Midbrain (tissue), 1 donor: ENCODE results near the gene MRPL16.
"Not testable (repeated sequence)": the region's sequence is repeated elsewhere in the genome, so short reads cannot be mapped to it uniquely, and the experiment has no call there.

Experiments
- DNase-seq: peaks from one replicate; lab custom pipeline; 2025; lab: John Stamatoyannopoulos, UW

Gene MRPL16

DNA sequence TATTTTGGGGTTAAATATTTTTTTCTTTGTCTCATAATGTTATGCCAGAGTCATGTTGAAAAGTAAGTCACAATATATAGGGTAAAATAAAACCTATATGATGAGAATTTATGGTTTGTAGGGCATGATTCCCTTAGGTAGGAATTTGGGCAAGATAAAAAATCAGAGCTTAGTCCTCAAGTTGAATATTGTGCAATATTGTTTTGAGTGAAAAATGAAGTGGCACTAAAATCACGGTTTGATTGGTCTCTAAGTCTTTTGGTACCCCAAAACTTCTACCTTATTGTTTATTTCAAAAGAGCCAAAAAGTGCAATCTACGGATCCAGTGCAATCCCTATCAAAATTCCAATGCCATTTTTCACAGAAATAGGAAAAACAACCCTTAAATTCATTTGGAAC lies 1.6 kb upstream of the MRPL16 start:
- DNase-seq = no peak

DNA sequence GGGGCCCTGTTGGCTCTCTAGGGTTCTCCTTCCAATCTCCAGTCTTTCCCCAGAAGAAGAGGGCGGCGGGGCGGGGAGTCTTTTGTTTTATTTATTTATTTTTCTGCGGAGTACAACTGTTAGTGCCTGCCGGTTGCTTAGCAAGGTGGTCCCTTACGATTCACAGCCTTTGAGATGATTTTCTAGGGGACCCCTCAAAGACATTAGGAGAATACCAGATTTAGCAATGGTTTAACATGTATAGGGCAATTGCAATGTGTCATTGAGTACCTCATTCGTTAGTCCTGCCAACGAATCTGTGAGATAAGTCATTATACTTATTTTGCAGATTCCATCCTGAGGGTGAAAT lies 307 bp upstream of the MRPL16 start:
- DNase-seq = no peak

DNA sequence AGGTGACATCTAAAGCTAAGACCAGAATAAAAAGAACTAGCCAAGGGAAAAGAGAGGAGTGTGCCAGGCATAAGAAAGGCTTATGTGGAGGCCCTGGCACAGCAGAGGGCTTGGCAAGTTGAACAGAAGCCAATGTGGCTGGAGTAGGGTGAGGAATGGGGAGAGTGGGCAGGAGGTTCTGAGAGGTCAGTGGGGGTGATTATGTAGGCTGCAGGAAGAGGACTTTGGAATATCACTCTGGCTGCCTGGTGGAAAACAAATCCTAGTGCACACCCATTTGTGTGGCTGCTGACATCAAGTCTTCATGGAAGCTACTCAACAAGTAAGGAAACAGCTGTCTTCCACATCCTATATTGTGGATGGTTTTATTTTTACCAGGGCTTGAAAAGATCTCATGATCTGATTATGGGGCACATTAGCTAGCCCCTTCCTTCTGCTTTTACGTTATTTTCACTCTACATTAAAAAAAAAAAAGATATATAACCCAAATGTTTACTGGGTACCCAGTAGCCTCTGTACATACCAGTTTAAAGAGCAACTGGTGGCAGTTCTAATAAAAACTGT lies 3.4 kb downstream of the MRPL16 start:
- no peak for DNase-seq

DNA sequence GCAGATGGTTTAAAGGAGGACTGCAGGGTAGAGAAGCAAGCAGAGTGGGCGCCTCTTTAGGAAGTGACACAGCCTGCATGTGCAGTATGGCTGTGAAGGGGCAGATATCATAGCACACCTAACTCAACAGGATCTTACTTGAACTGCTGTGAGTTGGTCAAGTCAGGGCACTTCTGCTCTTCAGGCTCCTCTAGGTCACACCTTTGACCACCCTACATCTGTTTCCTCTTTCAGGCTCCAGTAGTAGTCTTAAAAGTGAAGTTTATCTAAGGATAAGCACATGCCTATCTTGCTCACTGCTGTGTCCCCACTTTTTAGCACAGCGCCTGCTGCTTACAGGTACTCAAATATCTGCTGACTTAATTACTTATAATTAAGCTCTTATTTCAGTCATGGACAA lies 6.5 kb downstream of the MRPL16 start:
- no peak for DNase-seq

DNA sequence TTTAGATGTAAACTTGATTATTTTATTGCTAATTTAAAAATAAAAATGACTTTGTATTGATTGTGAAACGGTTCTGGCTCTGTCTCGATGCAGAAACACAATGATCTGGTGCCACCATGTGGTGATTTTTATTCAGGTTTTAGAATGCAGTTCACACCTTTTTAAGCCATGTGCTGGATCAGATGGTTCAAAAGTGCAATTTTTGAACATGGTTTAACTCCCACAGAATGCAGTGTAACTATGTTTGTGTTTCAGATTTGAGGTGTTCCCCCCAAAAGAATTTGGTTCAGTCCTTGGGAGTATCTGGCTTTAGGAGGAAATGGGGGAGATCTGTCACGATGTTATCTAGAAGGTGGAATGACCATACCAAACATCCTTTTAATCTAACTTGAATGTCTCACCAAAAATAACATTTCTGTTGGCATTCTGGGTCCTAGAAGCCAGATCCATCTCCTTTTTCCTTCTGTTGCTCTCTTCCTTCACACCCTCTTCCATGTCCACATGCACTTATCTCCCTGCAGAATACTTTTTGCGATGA lies 7.9 kb downstream of the MRPL16 start:
- peak; percentile 84 for DNase-seq

DNA sequence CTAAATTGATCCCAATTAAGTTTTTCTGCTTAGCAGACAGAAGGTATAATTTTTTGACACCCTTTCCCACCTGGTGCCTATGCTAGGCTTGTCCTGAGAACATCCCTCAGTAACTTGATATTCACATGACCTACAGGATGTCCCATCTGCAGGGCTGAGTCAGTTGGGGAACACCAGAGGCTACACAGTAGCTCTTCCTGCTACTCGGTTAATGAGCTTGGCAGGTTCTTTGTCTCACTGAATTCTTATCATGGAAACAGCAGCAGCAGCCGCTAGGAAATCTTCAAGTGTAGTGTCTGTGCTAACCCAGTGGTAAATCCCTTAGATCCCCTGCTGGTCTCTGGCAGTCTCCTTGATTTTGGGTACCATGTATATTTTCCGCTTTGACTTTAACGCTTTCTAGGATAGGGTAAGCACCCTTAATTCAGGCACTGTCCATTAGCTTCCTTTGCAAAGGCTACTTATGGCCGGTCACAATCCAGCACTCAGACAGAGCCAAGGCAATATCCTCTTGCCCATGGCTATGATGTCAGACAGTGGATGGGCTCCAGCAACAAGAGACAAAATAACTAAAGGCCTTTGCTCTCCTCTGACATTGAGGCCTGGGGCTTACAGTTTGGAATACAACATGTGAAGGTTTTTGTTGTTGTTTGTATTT lies 8.5 kb downstream of the MRPL16 start:
- peak; percentile 84 for DNase-seq

DNA sequence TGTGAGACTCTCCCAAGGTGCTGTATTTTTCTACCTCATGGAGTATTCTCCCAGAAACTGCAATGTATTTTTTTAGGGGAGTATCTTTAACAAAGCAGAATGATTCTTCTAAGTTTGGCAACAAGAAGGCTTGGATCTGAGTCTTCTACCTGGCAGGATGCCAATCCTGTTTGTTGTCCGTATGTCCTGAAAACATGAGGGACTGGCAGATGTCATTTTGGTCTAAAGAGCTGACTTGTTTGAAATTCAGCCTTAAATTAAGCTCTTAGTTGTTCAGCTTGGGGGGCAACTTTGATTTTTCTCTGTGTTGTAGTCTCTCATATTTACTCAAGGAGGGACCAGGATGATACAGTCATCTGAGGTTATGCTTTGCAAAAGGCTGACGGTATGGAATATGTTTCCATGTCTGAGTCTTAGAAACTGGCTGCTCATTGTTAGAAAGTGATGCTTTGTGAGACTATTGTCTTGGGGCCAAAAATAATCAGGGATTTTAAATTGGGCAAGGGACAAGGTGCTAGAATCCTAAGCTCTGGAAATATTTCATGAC lies 9.3 kb downstream of the MRPL16 start:
- no peak for DNase-seq

DNA sequence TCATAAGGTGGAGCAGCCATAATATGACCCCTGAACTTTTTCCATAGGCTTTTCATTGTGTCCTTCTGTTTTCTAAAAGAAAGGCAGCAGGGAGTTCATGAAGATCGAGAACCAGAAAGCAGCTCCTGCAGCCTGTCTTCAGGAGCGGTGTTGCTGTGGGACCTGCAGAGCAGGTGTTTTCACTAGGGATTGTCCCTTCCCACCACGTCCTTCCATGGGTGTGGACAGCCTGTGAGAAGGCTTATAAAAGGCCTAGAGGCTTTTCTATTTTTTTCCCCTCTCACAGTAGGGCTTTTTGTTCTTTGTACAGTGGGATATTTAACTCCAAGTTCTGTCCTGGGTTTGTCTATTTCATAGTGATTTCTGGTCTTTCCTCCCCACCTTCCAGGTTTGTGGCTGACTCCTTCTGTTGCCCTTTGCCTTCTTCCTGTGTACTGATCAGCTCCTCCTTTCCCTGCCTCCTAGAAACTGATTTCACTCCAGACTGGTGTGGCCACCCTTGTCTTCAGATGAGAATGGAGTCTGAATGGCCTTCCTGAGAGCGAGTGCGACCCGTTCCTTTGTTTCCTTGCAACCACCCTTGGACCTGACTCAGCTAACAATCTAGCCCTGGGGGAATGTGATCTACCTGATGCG lies 10.1 kb downstream of the MRPL16 start:
- DNase-seq = no peak

DNA sequence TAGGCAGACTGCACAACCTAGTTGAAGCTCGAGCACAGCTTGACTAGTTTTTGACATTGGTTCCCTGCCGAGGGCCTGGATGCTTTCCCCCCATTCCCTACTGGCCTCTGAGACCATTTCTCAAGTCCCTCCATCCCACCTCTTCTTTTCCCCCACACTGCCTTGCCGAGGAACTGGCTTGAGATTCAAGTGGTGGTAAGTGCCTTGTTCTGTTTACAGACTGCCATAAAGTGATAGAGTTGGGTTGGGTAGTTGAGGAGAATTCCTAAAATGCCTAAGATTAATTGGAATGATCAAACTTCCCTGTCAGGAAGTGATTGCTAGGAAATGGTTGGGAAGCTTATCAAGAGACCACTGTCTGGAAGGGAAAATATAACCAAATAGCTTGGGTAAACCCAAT lies 16.2 kb downstream of the MRPL16 start:
- no peak for DNase-seq

DNA sequence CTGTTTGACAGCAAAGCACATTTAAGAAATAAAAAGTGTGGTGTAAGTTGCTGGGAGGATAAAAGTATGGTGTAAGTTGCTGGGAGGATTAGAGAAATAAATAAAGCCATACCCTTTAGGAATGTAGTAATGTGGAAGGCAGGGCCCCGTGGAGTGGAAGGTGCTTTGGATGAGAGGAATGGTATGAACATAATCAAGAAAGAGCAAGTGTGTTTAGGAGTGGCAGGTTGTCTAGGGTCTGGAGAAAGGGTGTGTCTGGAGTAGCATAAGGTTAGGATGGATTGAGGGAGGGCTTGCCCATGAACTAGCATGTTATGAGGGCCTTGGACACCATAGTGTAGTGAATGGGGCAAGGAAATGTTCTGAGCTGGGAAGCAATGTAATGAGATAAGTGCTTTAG lies 18.1 kb downstream of the MRPL16 start:
- DNase-seq = no peak

DNA sequence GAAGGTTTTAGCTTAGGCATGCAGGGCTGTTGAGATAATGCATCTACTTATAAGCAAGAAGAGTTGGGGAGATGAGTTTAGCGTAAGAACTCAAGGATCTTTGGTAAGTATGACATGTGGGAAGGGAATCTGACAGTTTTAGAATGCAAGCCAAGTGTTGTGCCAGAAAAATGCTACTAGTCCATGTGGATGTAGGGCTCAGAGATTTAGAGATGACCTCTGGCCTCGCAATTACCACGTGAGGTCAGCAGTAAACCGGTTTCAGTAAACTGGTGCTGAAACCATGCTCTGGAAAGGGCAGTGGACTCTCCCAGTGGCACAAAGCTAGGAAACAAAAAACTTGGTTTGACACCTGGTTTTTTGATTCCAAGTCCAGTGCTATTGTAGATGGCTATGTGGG lies 18.9 kb downstream of the MRPL16 start:
- DNase-seq = no peak

DNA sequence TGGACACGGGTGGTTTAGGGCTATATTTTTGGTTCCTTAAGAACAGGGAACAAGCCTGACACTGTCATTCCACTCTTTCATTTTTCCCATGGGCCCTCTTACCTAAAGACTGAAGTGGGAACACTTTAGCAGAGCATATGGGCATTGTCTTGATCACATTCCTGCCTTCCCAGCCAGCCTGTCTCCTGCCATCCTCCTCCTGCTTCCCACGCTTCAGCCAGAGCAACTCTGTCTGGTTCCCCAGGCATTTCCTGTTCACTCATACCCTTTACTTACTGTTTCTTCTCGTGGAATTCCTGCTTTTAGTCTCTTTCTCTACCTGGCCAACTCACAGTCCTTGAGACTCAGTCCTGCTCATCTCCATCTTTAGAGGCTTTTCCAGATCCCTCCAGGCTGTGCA lies 22.8 kb downstream of the MRPL16 start:
- no peak for DNase-seq

DNA sequence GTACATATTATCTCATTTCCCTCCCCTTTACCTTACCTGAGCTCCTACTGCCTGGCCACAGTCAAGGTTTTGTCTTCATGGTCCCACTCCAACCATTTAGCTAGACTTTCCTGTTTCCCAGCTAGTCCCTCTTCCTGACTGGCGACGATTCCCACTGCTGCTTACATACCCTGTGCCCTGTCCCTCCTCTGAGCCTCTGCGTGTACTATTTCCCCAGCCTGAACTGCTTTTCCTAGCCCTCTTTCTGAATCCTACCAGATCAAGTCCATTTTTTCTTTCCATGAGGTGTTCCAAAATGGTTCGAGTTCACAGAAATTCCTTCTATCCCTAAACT lies 23.4 kb downstream of the MRPL16 start:
- no peak for DNase-seq

DNA sequence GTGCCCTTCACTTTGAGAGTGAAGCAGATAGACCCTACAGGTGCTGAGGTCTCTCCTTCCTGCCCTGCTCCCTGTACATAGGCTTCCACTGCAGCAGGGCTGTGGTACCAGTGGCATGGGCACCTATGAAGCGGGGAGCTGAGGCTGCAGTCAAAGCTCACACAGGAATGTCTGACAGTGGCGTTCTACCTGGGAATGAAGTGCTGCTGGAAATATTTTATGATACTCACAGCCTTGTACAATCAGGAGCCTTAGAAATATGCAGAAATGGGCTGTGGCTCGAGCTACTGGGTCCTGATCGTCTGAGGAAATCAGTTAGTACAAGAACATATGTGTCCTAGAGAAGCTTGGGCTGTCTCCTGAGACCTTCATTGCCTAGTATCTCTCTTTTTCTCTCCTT lies 24.8 kb downstream of the MRPL16 start:
- no peak for DNase-seq

DNA sequence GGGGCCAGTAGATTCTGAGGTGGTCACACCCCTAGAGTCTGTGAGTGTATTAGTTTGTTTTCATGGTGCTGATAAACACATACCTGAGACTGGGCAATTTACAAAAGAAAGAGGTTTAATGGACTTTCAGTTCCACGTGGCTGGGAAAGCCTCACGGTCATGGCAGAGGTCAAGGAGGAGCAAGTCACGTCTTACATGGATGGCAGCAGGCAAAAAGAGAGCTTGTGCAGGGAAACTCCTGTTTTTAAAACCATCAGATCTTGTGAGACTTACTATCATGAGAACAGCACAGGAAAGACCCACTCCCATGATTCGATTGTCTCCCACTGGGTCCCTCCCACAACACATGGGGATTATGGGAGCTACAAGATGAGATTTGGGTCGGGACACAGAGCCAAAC lies 26.1 kb downstream of the MRPL16 start:
- not testable (repeated sequence) for DNase-seq

DNA sequence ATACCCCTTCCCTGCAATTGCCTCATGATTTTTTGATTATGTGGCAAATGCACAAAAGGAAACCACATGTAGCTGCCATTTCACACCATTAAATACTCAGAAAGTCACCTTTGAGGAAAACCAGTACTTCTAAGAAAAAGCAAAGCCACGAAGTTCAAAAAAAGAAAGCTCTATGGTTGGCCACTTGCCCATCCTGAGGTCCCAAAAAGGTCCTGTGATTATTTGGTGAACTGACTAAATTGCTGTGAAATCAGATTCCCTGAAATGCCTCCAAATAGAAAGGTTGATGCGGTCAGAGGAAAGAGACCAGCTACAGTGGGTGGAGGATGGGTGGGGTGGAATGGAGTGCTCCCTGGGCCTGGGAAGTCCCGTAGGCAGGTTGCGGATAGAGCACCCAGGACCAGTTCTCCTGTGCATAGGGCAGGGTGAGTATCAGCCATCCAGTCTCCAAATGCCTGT lies 26.9 kb downstream of the MRPL16 start:
- no peak for DNase-seq

DNA sequence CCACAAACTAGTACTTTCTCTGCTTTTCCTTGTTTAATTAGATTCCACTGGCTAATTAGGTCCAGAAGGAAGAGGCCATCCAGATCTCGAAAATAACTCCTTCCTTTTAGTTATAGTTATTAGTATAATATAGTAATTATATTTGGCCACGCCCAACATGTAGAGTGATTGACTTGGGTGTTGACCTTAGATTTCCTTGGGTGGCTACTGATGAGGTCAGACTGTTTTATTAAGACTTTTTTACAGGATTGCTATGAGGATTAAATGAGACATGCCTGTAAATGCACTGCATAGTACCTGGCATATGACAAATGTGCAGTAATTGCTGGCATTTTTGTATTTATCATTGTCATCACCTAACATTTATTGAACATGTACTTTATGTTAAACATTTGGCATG lies 28.5 kb downstream of the MRPL16 start:
- DNase-seq = no peak

DNA sequence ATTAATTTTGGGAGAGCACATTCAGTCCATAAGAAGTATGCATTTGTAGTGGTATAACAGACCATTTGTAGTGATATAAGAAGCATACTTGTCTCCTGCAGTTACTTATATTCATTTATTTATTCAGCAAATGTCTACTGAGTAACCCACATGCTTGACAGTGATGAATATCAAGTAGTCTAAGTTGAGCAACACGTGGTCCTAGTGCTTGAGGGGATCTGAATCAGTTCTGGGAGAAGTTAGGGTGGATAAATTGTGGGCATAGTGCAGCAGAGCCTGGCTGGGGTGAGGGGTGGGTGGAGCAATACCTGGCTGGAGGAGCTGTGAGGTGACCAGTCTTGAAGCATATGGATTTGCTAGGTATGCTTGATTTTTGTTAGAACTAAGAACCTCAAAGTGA lies 31.1 kb downstream of the MRPL16 start:
- DNase-seq = no peak

DNA sequence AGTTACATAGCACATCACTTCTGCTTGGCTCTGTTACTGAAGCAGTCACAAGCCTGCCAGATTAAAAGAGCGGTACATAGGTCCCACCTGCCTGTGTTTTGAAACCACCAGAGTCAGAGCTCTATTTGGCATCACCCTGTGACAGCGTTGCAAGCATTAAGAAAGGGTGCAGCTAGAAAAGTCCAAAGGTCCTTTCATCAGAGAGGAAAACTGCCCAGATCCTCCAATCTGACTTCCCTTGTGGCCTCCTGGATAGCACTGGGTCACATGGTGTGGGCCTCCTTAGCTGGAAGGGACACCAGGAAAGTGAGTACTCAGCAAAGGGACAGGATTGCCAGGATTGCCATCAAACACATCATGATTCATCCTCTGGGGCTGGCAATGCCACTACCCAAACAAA lies 32.5 kb downstream of the MRPL16 start:
- DNase-seq = no peak

DNA sequence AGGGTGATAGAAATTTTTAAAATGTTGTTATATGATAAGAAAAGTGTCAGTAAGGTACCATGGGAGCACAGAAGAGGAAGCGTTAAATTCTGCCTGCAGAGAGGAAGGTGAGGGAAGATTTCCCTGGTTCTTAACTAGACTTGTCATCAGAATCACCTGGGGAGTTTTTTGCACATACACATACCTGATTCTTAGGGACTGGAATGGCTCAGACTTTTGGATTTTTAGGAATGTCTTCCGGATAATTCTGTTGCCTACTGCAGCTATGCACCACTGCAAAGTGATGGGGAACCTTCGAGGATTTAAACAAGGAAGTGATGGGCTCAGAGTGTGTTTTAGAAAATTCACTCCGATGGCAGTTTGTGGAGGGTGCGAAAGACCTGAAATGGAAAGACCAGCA lies 33.5 kb downstream of the MRPL16 start:
- no peak for DNase-seq

DNA sequence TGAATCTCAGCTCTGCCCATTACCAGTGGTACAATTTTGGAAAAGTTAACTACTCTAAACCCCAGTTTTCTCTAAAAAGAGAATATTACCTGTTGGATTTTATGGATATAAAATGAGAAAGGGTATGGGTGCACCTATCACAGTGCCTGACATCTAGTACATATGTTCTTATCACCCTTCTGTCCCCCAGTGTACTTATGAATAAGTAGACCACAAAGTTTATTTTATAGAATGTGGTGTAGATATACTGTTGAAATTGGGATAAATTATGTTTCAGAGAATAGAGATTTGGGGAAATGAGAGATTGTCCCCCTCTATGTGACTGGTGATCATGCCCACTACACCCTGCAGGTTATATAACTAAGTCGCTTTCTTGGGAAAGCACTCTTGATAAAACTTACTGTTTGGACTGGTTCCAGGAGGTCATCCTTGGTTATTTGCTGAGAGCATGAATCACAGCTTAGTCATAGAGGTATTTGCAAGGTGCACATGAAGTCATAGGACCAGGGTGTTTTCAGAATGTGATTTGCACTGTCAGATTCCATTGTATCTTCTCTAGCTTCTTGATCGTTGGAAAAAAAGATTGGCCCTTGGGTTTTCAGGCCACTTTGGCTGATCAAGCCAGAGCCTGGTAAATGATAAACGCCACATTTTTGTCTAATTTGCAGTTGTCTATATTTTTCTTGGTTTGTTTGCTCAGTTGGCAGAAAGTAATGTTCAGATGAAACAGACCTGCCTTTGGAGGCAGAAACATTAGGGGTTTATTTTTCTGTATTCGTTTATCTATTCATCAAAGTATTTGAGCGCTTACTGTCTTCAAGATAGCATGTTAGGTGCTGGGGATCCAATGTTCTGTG lies 34.1 kb downstream of the MRPL16 start:
- DNase-seq = no peak

DNA sequence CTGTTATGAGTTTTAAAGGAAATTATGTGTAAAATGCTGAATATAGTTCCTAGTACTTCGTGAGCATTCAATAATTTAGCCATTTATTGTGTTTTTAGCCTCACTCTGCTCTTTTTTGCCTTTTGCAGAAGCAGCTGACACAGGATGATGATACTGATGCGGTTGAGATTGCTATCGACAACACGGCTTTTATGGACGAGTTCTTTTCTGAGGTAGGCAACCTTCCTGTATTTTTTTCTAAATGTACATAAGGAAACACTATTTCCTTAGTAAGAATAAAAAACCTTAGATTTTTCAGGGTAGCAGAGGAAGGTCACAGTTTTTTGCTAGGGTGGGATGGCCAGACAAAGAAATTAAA lies 37.5 kb downstream of the MRPL16 start:
- DNase-seq = no peak

DNA sequence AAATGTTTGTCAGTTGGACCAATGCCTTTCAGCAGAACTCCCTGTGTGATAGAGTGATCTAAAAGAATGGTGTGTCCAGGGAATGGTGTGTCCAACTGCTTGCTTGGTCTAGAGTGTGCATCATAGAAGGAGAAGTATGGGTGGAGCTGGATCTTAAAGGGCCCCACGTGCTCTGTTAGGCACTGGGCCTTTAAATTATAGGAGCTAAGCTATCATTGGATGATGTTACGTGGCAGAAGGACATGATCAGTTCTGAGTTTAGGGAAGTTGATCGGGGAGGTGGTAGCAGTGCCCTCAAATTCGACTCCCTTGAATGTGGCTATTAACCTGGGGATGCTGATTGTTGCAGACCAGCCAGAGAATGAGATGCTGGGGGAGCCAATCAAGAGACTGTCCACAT lies 39.0 kb downstream of the MRPL16 start:
- DNase-seq = no peak
